ENCODE measurements around the gene DYNC1H1. TPM values are rescaled to one million over a fixed set of nuclear protein-coding genes. Genes with fewer than 3 reads are reported as not detected.

The DYNC1H1 gene
- total RNA-seq, 1 experiment from 2014 or later: 833 TPM

DNA sequence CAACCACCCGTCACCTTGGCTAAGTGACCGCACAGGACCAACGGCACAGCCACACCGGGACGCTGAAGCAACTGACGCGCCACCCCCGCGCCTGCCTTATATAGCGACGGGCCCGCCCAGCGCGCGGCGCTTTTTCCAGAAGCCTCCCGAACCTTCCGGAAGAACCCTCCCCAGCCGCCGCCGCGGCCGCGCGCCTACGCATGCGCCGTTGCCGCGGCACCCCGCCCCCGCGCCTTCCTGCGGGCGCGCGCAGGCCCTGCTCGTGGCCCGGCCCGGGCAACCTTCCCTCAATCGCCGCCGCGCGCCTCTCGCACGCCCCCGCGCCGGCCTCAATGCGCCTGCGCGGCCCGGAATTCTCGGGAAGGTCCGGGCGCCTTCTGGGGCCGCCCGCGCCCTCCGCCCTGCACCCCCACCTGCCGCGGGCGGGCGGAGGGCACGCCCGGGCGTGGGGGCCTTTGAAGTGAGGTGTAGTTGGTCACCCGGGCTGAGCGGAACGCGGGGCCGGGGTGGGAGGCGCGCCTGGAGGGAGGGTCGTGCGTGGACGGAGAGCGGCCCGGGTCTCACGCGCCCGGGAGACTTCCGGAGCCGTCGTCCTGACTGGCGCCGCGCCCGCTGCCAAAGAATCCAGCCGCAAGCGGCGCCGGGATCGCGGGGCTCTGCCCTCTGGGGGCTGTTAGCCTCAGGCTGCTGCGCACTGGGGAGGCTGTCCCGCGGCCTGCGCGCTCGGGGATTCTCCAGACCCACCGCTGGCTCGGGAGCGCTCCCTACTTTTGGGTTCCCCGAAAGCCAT lies 122.8 kb downstream of the DYNC1H1 start, which contains the start of gene HSP90AA1:
Gene HSP90AA1, minus strand, starts transcription at position 73 of the 790 bp plus-strand sequence. CDS start 666 bp downstream, outside the sequence.
- intact Hi-C loops (cut with micrococcal nuclease; ENCODE audit: unreplicated experiment): loop anchor here (2.0 to 5.0 kb wide), 2 partner anchors 122 to 325 kb away; partner anchors contain the start of genes DYNC1H1 and PPP2R5C
- H3K4me1 ChIP-seq (ENCODE audit: insufficient read depth, low read length, poor library complexity, severe bottlenecking): peaks cover 36% of the 10 kb centered on the region
- no peaks in the 10 kb centered on the region for H3K9me3 ChIP-seq (ENCODE audit: low read depth, low read length, poor library complexity, severe bottlenecking)
- no TSS peak for BruUV-seq (replicated peaks)
- H3K27ac ChIP-seq (ENCODE audit: low read depth, low read length, poor library complexity, severe bottlenecking): peak within 1 kb of the TSS; percentile 99
- 0 out of 2 replicates have a peak, but pooled peaks have one; percentile 33 for TF ChIP-seq CTCF (conservative IDR thresholded peaks at IDR 0.05; ENCODE audit: low read depth, low read length)
- no peak for TF ChIP-seq EZH2 (IDR thresholded peaks at IDR 0.05; ENCODE audit: borderline replicate concordance, low read depth, low read length, poor library complexity, severe bottlenecking)
- peak within 1 kb of the TSS; percentile 77 for H3K4me3 ChIP-seq (ENCODE audit: low read depth, low read length, poor library complexity, severe bottlenecking)
- H3K27me3 ChIP-seq (replicated peaks; ENCODE audit: insufficient read depth, low read depth, low read length, poor library complexity): no peaks in the 10 kb centered on the region
- CTCF ChIA-PET: interaction anchor here (0.7 kb wide), 2 partner anchors 12 to 146 kb away, joined by 6 to 7 read pairs; no protein-coding TSS in a partner anchor
- POLR2A ChIA-PET (ENCODE audit: low non-redundant PET): no interaction called here
- peaks cover 41% of the 10 kb centered on the region for H3K36me3 ChIP-seq (ENCODE audit: insufficient read depth, low read length, poor library complexity, severe bottlenecking)
- DNase-seq (ENCODE audit: low spot score): peak; percentile 97

GRCh38 chr14:102087762-102088011 lies 123.3 kb downstream of the DYNC1H1 start:
- Histone ChIP-seq H3K4me3 (ENCODE audit: low read depth, low read length, poor library complexity, severe bottlenecking) (peak overlapping the region; percentile 77), H3K36me3 (ENCODE audit: insufficient read depth, low read length, poor library complexity, severe bottlenecking) (peaks cover 35% of the 10 kb centered on the region), H3K4me1 (ENCODE audit: insufficient read depth, low read length, poor library complexity, severe bottlenecking) (peaks cover 33% of the 10 kb centered on the region), H3K27ac (ENCODE audit: low read depth, low read length, poor library complexity, severe bottlenecking) (peak overlapping the region; percentile 99), H3K9me3 (ENCODE audit: low read depth, low read length, poor library complexity, severe bottlenecking) (no peaks in the 10 kb centered on the region), H3K27me3 (replicated peaks; ENCODE audit: insufficient read depth, low read depth, low read length, poor library complexity) (no peaks in the 10 kb centered on the region)
- no TSS peak for BruUV-seq (replicated peaks)
- DNase-seq (ENCODE audit: low spot score): no peak
- TF ChIP-seq CTCF (conservative IDR thresholded peaks at IDR 0.05; ENCODE audit: low read depth, low read length): 0 out of 2 replicates have a peak, but pooled peaks have one; percentile 6
- TF ChIP-seq EZH2 (IDR thresholded peaks at IDR 0.05; ENCODE audit: borderline replicate concordance, low read depth, low read length, poor library complexity, severe bottlenecking): no peak
- POLR2A ChIA-PET (ENCODE audit: low non-redundant PET): no interaction called here
- CTCF ChIA-PET: interaction anchor here (0.7 kb wide), 2 partner anchors 12 to 145 kb away, joined by 6 to 7 read pairs; no protein-coding TSS in a partner anchor
- intact Hi-C loops (cut with micrococcal nuclease; ENCODE audit: unreplicated experiment): loop anchor here (2.0 to 5.0 kb wide), 2 partner anchors 123 to 325 kb away; partner anchors contain the start of genes DYNC1H1 and PPP2R5C

DNA sequence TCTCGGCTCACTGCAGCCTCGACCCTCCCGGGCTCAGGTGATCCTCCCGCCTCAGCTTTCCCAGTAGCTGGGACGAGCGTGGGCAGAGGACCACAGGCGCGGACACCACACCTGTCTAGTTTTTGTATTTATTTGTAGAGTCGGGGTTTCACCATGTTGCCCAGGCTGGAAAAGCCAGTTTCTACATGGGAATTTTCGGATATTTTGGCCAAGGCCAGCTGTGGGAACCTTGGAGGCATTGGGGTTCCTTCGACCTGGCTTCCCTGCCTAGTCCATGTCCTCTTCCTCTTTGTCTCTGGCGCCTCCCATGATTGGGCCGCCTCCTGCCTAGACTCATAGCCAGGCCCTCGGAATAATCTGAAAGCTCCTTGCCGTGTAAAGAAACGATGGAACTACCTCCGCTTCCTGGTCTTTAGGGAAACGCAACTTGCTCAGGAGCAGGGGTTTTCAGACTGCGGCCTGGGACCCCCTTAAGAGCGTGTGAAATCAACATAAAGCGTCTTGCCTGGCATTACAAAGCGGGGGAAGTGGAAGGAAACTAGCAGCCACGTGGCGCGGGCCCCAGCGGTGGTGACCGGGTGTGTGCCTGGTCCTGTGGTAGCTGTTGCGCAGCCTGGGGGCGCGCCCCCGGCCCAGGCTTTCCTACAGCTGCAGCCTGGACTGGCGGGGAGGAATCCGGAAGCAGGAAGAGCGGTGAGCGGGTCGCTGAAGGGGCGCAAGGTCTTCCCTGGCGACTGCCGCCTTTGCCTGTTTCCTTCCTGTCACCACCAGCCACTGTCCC lies 123.8 kb downstream of the DYNC1H1 start:
- H3K36me3 ChIP-seq (ENCODE audit: insufficient read depth, low read length, poor library complexity, severe bottlenecking): peaks cover 30% of the 10 kb centered on the region
- H3K27ac ChIP-seq (ENCODE audit: low read depth, low read length, poor library complexity, severe bottlenecking): peak overlapping the region; percentile 99
- peak overlapping the region; percentile 77 for H3K4me3 ChIP-seq (ENCODE audit: low read depth, low read length, poor library complexity, severe bottlenecking)
- intact Hi-C loops (cut with micrococcal nuclease; ENCODE audit: unreplicated experiment): loop anchor here (5.0 kb wide), 1 partner anchor 326 kb away; the partner anchor contains the start of gene PPP2R5C
- ChIA-PET POLR2A (ENCODE audit: low non-redundant PET) (no interaction called here), CTCF (no interaction called here)
- no peak for DNase-seq (ENCODE audit: low spot score)
- H3K4me1 ChIP-seq (ENCODE audit: insufficient read depth, low read length, poor library complexity, severe bottlenecking): peaks cover 30% of the 10 kb centered on the region
- no peaks in the 10 kb centered on the region for H3K27me3 ChIP-seq (replicated peaks; ENCODE audit: insufficient read depth, low read depth, low read length, poor library complexity)
- BruUV-seq (replicated peaks): TSS peak; percentile 74
- TF ChIP-seq EZH2 (IDR thresholded peaks at IDR 0.05; ENCODE audit: borderline replicate concordance, low read depth, low read length, poor library complexity, severe bottlenecking) (no peak), CTCF (conservative IDR thresholded peaks at IDR 0.05; ENCODE audit: low read depth, low read length) (no peak)
- no peaks in the 10 kb centered on the region for H3K9me3 ChIP-seq (ENCODE audit: low read depth, low read length, poor library complexity, severe bottlenecking)
